CMK (cell line): Measurements from ENCODE around the gene PRDM9.
"Not testable (repeated sequence)": the region's sequence is repeated elsewhere in the genome, so short reads cannot be mapped to it uniquely, and the experiment has no call there.

ENCODE experiments used
- DNase-seq: peaks from one replicate; pipeline ENCODE4 v3.0.0-alpha.2; 2010; ENCODE audit warnings: low read depth

PRDM9 gene

DNA sequence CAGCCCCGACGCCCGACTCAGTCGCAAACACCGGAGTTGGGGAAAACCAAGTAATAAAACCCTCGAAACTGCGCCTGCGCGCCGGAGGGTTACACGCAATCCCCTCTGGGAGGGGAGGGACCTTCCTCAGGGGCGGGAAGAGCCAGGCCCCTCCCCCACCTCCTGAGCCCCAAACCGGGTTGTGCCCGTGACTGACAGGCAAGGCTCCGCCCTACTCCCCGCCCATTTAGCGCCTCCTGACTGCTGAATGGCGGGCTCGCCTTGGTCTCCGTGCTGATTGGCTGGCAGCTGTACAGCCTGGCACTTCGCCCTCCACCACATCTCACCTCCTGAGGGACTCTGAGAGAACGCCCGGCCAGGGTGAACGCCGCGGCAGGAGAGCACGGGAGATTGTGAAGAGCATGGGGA lies at the start of gene PRDM9:
Gene PRDM9, plus strand, starts transcription at position 332 of the 408 bp plus-strand sequence. CDS start 1,425 bp downstream, outside the sequence.
- no peak for DNase-seq

DNA sequence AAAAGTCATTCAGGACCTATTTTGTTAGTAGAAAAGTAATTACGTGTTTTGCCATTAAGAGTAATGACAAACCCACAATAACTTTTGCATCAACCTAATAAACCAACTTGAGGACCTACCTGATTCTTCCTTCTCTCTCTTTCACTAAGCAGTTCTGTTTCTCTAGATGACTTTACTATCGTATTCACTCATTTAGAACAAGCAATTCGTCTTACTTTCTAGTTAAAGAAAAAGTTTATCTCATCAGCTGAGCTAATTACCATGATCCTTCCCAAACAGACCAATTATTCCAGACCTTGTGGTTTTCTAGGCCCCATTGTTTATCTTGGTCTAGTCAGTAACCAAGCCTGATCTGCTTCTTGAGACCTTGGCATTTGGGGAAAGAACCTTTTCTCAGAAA lies 49.6 kb upstream of the PRDM9 start:
- no peak for DNase-seq

GRCh38 chr5:23459214-23459613 lies 48.2 kb upstream of the PRDM9 start:
- no peak for DNase-seq

DNA sequence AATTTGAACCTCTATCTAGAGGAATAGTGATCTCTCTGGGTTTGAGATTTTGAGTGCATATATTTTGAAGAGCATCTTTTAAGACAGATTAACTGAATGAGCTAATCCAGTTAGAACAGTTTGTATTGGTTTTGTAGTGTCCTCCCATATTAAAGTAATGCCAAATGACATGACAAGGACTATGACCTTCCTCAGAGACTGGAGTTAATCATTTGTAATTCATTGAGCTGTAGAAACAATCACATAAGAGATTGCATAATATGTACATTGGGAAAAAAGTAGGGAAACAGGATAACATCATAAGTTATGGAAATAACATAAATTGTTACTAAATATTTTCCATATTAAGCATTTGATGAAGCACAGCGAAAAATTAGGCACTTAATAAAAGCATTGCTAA lies 45.8 kb upstream of the PRDM9 start:
- no peak for DNase-seq

- DNase-seq, result no peak
Observed at GRCh38 chr5:23466401-23466912, 41.0 kb upstream of the PRDM9 start.

GRCh38 chr5:23468658-23469057 lies 38.8 kb upstream of the PRDM9 start:
- DNase-seq, result no peak

- no peak for DNase-seq
Observed at GRCh38 chr5:23473915-23474314, 33.5 kb upstream of the PRDM9 start.

DNA sequence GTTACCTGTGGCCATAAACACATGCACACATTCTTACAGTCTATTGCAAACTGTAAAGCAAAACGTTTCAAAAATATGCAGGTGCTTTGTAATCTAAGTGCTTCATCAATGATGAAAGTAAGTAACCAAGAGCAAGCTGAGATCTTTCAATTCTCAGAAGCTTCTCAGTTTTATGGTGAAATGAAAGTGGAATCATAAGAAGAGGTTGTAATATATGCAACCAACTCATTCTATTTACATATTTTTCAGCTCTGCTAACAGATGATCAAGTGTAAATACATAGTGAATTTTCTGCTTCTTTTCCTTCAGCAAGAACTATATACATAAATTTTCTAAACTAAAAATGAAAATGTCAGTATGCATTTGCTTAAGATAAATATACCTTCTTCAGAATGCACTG lies 33.1 kb upstream of the PRDM9 start:
- DNase-seq, result no peak

GRCh38 chr5:23476580-23476979 lies 30.8 kb upstream of the PRDM9 start:
- no peak for DNase-seq

DNA sequence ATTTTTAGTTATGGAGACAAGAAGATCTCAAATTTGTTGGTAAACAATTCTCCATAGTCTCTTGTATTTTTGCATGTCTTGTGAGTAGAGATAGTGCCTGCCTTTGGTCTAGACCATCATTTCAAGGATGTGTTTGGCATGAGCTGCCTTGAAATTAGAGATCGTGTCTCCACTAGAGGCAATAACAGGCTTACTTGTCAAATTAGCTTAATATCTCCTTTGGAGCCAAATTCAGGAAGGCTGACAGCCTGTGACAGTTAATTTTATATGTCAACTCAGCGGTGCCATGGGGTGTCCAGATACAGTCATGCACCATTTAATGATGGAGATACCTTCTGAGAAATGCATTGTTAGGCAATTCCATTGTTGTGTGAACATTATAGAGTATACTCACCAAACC lies 24.8 kb upstream of the PRDM9 start:
- no peak for DNase-seq

GRCh38 chr5:23483090-23483489 lies 24.3 kb upstream of the PRDM9 start:
- no peak for DNase-seq

DNA sequence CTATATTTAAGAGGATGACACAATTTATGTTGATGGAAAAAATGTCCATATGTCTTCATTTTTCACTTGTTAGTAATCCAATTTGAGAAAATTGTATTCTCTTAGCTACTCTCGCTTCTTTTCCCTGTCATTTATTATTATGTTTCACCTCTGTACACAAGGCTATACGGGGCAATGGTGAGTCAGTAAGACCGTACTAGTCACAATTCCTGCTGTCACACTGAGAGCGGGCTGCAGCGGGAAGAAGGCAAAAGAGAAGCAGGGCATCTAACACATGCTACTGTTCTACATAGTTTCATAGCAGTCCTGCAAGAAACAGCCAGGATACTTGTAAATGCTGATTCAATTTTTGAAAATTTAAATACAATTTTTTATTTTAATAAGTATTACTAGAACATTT lies 23.3 kb upstream of the PRDM9 start:
- no peak for DNase-seq

DNA sequence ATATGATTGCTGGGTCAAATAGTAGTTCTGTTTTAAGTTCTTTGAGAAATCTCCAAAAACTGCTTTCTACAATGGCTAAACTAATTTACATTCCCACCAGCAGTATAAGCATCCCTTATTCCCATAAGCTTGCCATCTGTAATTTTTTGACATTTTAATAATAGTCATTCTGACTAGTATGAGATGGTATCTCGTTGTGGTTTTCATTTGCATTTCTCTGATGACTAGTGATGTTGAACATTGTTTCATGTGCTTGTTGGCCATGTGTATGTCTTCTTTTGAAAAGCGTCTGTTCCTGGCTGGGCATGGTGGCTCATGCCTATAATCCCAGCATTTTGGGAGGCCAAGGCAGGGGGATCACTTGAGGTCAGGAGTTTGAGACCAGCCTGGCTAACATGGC lies 21.2 kb upstream of the PRDM9 start:
- DNase-seq, result not testable (repeated sequence)

DNA sequence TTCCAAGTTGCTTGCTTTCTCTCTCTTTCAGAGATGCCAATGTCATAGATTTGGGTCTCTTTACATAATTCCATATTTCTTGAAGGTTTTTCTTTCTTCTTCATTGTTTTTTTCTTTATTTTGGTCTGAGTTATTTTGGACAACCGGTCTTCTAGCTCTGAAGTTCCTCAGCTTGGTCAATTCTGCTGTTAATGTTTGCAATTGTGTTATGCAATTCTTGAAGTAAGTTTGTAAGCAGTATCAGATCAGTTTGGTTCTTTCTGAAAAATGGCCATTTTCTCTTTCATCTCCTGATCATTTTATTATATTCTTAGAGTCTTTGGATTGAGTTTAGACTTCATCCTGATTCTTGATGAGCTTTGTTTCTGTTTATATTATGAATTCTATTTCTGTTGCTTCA lies 16.4 kb upstream of the PRDM9 start:
- DNase-seq, result no peak

GRCh38 chr5:23494558-23494957 lies 12.9 kb upstream of the PRDM9 start:
- no peak for DNase-seq

- DNase-seq, result no peak
Observed at GRCh38 chr5:23496576-23496975, 10.8 kb upstream of the PRDM9 start.

- no peak for DNase-seq
Observed at GRCh38 chr5:23506329-23507236, 826 bp upstream of the PRDM9 start.

GRCh38 chr5:23510434-23510833 lies 3.0 kb downstream of the PRDM9 start:
- DNase-seq, result not testable (repeated sequence)

DNA sequence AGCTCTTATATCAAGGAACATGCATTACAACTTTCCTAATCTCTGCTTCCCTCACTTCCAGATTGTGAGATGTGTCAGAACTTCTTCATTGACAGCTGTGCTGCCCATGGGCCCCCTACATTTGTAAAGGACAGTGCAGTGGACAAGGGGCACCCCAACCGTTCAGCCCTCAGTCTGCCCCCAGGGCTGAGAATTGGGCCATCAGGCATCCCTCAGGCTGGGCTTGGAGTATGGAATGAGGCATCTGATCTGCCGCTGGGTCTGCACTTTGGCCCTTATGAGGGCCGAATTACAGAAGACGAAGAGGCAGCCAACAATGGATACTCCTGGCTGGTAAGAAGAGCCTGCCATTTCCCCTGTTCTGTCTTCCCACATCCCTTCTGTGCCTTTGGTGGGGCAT lies 15.1 kb downstream of the PRDM9 start:
- no peak for DNase-seq

DNA sequence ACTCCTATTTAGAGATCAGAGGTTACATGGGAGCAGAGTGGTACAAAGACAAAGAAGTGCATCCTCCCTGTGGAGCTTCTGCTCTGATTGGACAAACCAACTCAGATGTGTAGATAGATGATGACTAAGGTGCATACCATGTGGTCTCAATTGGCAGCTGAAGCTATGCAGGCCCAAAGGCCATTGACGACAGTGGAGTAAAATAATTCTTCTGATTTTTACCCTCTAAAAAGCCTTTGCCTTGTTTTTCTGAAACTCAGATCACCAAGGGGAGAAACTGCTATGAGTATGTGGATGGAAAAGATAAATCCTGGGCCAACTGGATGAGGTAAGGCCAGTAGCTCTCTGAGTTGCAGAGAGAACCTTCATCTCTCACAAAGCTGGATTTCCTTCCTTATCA lies 15.6 kb downstream of the PRDM9 start:
- no peak for DNase-seq

DNA sequence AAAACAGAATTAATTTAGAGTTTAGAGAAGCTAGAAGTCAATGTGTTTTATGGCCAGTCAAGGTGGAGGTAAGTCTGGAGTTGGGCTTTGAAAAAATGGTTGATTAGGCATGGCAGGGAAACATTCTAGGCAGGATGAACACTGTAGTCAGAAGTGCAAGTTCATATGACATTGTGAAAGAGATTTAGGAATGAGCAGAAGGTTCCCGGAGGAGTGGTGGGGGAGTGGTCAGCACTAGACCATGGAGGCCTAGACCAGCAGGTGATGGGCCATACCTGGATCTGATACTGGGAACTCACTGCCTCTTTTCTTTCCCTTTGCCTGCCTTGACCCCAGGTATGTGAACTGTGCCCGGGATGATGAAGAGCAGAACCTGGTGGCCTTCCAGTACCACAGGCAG lies 16.6 kb downstream of the PRDM9 start:
- no peak for DNase-seq

- no peak for DNase-seq
Observed at GRCh38 chr5:23525751-23526150, 18.3 kb downstream of the PRDM9 start.

DNA sequence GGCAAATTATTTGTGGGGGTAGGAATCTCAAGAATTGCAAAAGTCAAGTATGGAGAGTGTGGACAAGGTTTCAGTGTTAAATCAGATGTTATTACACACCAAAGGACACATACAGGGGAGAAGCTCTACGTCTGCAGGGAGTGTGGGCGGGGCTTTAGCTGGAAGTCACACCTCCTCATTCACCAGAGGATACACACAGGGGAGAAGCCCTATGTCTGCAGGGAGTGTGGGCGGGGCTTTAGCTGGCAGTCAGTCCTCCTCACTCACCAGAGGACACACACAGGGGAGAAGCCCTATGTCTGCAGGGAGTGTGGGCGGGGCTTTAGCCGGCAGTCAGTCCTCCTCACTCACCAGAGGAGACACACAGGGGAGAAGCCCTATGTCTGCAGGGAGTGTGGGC lies 19.2 kb downstream of the PRDM9 start:
- not testable (repeated sequence) for DNase-seq
